Islet of Langerhans (tissue), 1 donor: ENCODE measurements around the gene GPR61.

Source experiments
- FAIRE-seq: peaks from one replicate; lab custom pipeline; 2011; peaks lifted over from hg19 to GRCh38; lab: Jason Lieb, UNC

GPR61 gene

GRCh38 chr1:109535971-109536491 is 3.6 kb upstream of the GPR61 start:
- FAIRE-seq = no peak

DNA sequence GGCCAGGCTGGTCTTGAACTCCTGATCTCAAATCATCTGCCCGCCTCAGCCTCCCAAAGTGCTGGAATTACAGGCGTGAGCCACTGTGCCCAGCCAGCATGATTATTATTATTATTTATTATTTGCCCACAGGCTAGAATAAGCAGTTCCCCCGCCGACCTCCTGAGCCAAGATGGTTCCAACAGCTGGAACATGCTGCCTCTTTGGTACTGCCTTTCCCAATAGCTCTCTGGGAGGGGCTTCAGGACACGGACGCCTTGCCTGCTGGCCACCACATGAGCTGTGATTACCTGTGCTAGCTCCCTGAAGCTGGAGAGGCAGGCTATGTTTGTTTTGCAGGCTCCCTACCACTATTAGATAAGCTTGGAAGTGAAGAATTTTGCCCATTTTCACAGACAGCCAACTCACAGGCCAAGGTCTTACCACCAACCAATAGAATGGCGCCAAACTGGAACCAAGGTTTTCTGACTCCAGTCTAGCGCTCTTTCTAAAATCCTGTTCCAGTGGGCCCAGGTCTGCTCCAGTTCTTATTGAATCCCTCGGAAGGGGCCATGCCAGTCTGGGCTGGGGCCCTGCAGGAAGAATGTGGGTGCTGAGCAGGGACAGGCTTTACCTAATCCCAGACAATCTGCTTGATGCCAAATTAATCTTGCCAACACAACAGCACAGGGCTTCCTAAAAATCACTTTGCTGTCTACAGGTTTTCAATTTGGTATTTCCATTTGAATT is 2.1 kb upstream of the GPR61 start:
- no peak for FAIRE-seq

GRCh38 chr1:109538827-109539555 is 681 bp upstream of the GPR61 start:
- FAIRE-seq = no peak

GRCh38 chr1:109541102-109541501 is 1.4 kb downstream of the GPR61 start:
- no peak for FAIRE-seq

DNA sequence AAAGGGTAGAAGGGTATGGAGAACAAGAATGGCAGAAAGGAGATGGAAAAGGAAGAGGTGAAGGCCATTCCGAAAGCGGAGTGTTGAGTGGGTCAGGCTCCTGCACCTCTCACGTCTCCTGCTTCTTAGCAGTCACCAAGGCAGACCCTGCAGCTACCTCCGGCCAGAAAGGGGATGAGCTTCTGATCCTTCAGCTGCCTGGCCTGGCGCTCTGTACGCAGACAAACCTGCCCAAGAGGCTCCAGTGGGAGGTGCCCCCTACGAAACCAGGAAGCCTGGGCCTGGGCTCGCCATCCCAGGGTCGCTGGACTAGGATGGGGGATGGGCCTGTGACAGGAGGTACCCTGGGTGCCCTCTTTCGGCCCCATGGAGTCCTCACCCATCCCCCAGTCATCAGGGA is 3.0 kb downstream of the GPR61 start:
- no peak for FAIRE-seq

DNA sequence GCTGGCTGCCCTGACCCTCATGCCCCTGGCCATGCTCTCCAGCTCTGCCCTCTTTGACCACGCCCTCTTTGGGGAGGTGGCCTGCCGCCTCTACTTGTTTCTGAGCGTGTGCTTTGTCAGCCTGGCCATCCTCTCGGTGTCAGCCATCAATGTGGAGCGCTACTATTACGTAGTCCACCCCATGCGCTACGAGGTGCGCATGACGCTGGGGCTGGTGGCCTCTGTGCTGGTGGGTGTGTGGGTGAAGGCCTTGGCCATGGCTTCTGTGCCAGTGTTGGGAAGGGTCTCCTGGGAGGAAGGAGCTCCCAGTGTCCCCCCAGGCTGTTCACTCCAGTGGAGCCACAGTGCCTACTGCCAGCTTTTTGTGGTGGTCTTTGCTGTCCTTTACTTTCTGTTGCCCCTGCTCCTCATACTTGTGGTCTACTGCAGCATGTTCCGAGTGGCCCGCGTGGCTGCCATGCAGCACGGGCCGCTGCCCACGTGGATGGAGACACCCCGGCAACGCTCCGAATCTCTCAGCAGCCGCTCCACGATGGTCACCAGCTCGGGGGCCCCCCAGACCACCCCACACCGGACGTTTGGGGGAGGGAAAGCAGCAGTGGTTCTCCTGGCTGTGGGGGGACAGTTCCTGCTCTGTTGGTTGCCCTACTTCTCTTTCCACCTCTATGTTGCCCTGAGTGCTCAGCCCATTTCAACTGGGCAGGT is 3.8 kb downstream of the GPR61 start:
- no peak for FAIRE-seq

- FAIRE-seq = no peak
Observed at GRCh38 chr1:109543988-109544735, 4.5 kb downstream of the GPR61 start.

DNA sequence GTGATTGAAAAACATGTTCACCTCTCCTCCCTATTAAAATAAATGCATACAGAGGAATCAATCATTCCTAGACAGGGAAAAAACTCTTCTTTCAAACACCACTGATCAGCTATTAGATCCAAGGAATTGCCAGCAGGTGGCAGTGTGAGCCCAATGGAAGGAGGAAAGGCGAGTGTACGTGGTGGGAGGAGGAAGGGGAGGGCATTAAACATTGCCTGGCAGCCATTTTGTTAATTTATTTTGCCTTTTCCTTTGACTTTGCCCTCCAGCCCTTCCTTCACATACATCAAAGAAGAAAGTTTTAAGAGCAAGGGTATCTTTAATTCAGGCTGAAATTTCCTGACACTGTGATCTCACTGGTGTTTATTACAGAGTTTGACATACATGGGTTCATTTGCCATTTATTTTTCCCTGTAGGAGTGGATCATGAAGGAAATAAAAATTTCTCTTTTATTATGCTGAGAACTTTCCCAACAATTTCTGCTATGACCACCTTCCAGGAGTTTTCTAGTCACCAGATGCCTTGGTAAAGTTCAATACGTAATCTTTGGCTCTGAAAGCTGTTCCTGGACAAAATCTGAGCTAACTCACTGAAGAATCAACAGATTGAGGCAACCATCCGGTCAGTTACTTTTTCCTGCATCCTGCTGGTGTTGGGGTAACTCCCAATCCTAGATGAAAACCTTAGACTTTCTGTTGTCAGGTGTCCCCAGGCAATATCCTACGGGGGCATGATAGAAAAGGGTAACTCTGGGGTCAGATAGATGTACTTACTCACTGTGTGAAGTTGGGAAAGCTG is 6.8 kb downstream of the GPR61 start:
- peak; percentile 89 for FAIRE-seq

DNA sequence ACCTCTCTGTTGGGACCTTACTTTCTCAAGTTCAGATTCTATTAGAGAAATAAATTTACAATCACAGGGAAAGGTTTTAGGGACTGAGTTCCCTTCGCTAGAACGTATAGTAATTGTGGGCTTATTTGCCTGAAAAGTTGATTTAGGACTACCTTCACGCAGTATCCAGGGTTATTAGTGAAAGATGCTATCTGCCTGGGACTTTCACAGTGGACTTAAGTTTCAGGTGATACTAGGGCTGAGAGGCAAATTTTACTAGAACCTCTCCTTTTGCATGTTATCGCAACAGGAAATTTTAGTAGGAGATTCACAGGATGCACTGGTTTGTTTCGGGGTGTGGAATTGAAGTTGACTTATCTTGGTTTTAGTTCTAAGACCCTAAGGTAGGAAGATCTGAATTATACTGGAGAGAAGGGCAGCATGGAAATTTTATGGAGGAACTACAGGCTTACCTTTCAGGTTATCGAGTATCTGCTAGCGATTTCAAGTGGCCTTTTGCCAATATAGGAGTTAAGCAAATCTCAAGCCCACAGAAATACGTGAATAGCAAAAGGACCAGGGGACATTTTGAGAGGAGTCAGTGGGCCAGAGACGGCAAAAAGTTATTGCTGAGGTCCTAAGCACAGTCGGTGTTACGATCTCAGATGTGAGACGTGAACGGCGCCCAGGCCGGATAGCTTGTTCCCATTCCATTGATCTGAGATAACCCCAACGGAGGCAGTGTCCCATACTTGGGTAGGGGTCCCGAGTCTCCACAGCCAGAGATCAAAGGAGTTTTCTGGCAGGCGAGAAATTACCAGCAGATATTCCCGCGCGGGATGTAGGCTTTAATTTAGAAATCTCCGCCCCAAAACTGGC is 8.0 kb downstream of the GPR61 start:
- FAIRE-seq = no peak

DNA sequence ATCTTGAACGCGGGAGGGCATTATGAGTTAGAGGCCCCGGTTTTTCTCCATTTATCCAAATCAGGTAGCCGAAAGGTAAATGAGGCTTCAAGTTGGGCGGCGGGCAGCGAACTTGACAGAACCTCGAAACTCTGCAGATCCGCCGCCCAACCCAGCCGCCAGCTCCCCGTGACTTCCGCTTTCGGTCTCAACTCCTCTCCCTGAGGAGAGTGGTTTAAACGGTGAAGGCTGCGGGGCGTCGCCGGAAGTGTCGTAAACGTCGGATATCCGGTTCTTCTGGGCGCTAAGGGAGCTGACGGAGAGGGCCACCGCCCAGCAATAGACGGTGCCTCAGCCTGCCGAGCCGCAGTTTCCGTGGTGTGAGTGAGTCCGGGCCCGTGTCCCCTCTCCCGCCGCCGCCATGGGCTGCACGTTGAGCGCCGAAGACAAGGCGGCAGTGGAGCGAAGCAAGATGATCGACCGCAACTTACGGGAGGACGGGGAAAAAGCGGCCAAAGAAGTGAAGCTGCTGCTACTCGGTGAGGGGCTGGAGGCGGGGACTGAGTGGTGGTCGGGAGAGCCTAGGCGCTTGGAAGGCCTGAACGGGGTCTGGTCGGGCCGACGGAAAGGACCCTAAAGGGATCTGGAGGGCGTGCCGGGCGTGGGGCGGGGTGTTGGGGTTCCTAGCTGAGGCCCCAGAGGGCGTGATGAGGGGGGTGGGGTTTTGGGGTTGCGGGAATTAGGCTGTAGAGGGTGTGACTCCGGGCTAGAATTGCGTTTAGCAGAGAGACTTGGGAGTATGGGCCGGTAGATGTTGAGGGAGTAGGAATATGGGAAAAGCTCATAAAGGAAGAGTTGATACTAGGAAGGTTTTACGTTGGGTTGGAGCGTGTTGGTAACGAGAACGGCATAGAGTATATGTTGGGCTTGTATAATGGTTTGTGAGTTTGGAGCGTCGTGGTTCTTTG is 8.9 kb downstream of the GPR61 start, which contains the start of gene GNAI3:
GNAI3 (plus strand) TSS at position 295 of the 947 bp plus-strand sequence; CDS start at position 401, 106 bp downstream.
- FAIRE-seq = no peak

DNA sequence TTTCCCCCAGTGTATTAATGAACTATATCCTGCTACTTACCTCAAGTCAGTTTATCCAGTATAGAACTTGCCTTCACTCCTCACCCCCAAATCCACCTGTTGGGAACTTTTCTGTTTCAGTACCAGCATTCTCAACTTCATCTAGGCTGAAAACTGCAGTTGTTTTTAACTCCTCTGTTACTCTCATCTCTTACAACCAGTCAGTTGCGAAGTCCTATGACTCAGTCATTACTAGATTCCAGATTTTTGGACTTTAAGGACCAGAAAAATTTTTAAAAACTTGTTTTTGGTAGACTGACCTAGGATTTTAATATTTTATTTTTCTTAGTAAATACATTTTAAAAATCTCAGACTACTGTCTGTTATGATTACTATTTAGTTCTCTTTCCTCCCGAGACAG is 16.9 kb downstream of the GPR61 start:
- no peak for FAIRE-seq

DNA sequence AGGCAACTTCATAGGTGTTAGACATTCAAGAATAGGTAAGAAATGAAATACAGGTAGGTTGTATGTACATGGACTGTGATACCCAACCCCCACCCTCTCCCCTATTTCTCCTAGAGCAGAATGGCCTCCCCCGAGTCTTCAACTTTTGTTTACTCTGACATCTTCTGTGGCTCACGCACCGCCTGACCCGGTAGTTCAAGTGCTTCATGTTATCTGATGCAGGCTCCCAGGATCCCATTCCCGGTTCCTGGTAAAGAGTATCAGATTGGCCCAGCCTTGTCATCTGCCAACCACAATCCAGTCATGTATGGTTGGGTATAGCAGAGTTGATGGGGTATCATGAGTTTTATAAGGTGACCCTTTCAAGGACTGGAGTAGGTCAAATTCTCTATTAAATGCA is 17.8 kb downstream of the GPR61 start:
- FAIRE-seq = no peak

GRCh38 chr1:109559995-109560394 is 20.3 kb downstream of the GPR61 start:
- peak; percentile 90 for FAIRE-seq

DNA sequence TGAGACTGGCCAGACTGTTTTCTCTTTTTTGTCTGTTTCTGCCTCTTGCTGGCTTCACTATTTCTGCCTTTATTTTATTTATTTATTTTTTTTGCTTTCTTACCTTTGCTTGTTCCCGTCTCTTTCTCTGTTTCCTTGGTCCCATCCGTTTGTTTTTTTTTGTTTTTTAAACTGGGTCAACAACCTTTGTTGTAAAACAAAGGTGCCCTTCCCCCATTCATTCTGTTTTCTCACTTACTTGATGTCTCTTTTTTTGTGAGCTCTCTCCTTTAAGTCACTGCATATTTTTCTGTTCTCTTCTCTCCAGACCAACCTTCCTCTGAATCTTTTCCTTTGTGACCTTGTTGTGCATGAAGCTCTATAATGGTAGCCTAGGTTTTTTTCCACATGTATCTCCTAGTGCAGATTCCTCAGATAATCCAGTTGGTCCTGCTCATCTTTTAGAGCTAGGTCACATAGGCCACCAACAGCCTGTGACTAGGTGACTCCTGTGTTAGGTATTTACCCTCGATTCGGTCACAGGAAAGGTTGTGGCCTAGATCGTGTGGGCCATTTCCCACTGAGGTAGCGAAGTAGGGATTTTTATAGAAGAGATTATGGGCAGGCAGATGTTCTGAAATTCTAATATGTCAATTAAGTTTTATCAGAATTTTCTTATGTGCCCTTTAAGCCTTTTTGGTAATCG is 24.7 kb downstream of the GPR61 start:
- no peak for FAIRE-seq

GRCh38 chr1:109565241-109565640 is 25.6 kb downstream of the GPR61 start:
- no peak for FAIRE-seq

DNA sequence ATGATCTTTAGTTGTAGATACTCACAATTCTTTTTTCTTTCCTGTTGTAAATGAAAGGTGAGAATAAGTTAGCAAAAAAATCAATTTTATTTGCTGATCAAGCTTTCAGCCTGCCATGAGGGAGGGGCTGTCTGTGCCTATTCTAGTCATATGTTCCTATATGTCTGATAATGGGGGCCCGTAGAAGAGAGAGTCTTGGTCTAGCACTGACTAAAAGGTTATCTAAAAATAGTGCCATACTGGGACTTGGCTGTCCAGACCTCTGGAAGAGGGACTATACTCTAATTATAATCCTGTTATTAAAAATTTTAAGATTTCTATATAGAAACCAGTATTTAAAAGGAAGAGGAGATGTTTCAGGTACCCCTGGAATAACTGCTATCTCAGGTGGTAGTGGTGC is 27.3 kb downstream of the GPR61 start:
- FAIRE-seq = no peak

DNA sequence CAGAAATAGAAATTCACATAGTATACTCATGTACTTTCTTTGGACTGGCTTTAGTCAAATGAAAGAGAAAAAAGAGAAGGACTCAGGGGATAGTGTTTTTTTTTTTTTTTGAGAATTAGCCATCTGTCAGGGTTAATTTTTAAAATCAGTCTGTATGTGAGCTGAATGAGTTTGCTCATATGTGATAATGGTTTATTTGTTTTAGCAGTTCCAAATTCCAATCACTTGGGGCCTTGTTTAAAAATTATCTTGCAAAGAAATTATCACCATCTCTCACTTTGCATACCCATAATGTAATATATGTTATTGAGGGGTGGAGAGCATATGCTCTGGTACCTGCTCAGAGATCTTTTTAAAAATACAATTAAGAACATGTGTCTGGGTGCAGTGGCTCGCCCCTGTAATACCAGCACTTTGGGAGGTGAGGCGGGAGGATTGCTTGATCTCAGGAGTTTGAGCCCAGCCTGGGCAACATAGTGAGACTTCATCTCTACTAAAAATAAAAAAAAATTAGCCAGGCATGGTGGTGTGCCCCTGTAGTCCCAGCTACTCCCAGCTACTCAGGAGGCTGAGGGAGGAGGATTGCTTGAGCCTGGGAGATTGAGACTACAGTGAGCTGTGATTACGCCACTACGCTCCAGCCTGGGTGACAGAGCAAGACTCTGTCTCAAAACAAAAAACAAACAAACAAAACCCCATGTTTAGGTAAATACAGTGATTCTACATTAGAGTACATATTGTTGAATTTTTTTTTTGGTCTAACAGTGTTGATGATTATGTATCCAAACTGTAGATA is 28.4 kb downstream of the GPR61 start:
- FAIRE-seq = no peak

GRCh38 chr1:109569323-109569722 is 29.7 kb downstream of the GPR61 start:
- FAIRE-seq = no peak
